Anterior cingulate cortex (tissue), 58 donors: ENCODE measurements around the gene CTAGE1.
A peak's percentile ranks its signal among the peaks of the same experiment; 100 is the strongest.

Experiments used
- DNase-seq, 58 donors: peaks; one replicate each; lab custom pipeline; 2025; lab: John Stamatoyannopoulos, UW

Gene CTAGE1

DNA sequence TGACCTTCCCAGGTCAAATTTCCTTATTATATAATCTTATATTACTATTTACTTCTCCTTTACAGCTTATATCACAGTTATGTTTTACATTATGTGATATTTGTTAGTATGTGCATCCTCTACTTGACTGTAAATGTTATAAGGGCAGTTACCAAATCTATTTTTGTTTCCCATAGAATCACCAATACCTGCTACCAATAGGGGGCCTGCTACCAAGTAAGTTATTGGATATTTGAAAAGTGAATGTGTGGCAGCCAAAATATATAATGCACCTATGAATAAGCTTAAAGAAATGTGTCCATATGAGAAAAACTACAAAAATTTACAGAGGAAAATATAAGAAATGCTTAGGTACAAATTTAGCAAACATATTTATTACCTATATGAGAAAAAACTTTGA is 23.9 kb upstream of the CTAGE1 start:
- DNase-seq, result no peak

DNA sequence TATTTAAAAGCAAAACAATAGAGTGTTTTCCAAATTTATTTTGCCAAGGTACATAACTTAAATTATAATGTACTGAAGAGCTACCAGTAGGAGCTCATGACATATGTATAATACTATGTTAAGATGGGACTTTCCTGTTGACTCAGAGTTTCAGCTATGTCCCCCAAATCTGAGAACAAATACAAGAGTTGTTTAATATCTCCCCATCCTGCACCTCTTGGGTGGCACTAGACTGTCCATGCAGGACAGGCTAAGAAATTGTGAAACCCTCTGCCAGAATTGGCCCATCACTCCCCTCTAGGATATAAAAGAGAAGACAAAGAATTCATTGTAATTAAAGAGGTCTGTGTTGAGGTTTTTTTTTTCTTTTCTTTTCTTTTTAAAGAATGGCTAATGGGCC is 21.7 kb upstream of the CTAGE1 start:
- DNase-seq, result no peak

DNA sequence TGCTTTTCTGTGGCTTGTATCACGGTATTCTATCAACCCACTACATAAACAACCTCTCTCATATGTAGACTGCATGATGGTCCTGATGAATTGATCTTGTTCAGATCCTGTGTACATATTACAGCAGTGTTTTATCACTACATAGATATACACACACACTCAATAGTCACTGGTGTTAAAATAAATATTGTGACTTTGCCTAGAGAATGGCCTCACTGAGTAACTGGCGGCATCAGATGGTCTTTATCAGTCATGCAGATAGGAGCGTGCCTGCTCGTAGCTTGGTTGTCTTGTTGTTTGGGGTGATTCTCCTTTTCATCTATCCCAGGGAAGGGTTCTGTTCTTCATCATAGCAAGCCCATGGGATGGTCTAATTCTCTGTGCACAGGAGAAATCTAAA is 18.4 kb upstream of the CTAGE1 start:
- no peak for DNase-seq

DNA sequence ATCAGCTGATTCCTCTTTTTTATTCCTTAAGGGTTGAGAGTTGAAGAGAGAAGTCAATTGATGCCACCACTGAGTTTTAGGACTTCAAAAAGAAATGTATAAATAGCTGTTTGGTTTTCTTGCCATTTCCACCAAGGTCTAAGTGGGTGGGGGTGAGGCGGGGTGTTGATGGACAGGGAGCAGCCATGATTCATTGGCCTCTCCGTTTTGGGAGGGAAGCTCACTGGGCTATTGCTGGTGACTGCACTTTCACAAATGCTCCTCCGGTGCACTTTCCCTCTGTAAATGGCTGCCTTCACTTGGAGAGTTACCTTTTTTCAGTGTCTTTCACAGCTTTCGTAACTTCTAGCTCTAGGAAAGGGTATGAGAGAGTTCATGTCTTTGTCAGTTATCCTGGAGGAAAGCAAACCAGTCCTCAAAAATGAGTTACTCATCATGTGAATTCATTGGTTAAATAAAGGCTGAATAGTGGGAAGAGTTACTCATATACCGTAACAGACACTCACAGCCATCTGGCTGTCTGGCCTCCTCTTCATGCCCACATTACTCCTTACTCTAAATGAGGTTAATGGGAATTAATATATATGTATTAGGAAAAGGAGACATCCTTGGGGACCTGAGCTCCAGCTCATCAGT is 17.4 kb upstream of the CTAGE1 start:
- DNase-seq, result no peak

DNA sequence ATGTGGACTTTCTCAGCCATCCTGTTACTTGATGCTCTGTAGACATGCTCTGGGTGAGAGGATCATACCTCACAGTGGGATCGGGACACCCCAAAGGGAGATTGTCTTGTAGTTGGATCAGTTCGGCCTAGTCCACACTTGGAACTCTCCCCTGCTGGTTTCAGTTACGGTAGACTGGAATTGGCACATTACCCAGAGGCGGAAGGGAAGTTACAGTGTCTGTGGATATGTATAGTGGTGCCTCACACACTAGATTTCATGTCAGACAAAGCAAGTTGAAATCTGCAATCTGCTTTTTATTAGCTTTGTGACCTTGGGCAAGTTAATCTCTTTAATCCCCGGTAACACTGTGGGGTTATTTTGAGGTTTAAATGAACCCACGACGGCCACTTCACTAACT is 16.2 kb upstream of the CTAGE1 start:
- no peak for DNase-seq

DNA sequence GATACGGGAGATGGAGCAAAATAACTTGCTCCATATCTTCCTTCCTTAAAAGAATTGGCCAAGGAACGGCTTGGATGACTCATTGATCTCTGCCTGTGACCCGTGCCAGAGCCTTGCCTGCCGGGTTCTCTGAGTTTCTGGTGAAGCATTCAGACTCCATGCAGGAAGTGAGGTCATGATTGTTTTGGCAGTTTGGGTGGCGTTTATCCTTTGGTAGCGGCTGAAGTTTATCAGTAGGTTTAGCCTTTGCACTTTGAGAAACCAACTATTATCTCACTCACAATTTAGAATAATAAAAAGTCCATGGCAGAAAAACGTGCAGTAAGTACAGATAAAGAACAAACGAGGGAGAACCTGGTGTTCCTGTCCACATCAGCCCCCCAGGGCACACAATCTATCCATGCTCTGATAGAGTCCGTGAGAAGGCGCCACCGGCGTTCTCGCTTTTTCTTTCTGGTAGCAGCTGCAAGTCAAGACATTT is 15.0 kb upstream of the CTAGE1 start:
- DNase-seq, result no peak

DNA sequence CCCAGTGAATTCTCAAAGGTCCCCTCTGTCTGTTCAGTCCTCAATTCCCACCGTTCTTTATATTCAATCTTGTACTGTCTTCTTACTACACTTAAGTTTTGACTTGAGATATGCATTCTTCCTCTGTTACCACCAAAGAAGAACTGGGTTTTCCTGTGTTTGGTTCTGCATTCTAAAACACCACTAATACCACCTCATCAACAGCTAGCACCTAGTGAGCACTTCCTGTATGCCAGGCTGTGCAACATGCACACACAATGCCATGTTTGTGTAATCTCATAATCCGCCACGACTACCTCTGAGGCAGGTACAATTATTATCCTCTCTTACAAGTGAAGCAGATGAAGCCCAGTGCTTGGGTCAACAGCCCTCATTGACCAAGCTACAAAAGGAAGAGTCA is 11.8 kb upstream of the CTAGE1 start:
- DNase-seq, result no peak

DNA sequence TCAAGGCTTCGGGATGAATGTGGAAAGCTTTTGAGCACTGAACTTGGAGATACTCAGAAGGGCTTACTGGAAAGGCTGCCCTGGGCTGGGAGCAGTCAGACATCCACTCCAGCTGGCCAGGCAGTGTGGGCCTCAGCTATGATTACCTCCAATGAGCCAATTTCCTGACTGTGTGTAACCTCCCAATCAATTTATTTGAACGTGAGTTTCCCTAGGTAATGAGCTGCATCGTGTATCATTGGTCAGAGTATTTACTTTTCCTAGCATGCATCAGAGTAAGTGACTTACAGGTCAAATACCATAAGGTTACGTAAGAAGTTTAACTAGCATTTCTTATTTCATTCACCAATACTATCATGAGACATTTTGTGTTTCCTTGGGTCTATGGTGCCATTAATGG is 11.0 kb upstream of the CTAGE1 start:
- DNase-seq, result no peak

DNA sequence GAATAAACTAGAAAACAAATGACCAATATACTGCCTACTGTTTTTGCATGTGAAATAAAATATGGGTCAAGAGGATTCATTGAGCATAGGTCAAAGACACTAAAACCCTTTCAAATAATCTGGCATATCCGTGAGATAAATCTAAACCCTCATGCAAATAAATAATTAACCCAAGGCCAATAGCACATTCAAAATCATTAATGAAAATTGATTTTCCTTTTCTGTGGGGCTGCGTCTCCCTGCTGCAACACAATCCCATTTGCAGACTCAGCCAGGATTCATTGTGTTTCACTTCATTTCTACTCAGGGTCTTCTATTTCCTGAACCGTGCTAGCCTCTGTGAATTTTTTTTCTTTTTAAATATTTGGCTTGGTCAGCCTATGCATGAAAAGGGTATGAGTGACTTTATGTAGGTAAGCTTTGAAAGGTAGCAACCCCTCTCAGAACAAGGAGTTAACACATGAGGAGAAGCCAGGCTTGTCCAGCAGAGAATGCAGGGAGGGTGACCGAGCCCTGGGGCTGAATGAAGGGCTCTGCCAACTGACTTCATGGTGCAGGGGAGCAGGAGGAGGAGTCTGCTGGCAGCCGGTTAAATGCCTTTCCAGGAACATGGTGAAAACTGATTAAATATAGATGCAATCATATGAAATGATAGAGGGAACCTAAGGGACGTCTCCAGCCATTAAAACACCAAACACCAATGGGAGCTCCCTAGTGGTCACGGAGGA is 10.3 kb upstream of the CTAGE1 start:
- no peak for DNase-seq

DNA sequence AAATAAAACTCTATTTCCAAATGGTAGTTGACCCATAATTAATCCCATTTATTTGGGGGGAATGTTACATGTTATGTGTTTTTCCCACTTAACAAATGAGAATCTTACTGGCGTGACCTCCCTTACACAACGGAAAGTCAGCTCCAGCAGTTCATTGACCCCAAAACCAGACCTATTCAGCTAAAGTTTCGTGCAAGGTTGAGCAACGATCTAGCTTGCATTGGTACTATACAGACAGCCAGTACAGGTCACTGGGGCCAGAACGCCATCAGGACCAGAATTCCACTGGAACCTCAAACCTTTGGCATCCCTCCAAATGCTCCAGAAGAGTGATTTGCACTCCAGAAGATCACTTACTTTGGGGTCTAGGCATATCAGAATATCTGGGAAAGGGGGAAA is 6.8 kb upstream of the CTAGE1 start:
- DNase-seq, result no peak

DNA sequence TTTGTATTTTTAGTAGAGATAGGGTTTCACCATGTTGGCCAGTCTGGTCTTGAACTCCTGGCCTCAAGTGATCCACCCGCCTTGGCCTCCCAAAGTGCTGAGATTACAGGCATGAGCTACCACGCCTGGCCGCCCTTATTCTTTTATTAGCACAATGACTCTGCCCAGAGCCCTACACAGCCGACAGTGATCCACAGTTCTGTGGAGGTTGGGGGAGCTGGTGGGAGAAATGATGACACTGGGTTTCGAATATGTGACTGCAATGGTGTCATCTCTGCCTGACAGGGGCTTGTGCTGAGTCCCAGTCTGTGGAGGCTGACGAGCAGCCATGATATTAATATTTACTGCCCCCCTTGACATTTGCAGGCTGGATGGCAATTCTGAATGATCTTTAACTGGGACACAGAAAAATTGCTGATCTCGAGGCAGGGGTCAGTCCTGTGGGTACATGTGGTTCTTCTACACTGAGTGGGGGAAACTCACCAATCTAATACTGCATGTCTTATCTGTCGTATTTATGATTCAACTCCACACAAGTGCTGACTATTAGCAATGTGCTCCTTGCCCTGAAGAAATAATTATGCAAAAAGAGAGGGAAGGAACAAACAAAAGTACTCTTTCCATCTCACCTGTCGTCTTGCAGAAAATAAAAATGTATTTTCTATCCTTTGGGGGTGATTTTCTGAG is 6.3 kb upstream of the CTAGE1 start:
- DNase-seq, result no peak

DNA sequence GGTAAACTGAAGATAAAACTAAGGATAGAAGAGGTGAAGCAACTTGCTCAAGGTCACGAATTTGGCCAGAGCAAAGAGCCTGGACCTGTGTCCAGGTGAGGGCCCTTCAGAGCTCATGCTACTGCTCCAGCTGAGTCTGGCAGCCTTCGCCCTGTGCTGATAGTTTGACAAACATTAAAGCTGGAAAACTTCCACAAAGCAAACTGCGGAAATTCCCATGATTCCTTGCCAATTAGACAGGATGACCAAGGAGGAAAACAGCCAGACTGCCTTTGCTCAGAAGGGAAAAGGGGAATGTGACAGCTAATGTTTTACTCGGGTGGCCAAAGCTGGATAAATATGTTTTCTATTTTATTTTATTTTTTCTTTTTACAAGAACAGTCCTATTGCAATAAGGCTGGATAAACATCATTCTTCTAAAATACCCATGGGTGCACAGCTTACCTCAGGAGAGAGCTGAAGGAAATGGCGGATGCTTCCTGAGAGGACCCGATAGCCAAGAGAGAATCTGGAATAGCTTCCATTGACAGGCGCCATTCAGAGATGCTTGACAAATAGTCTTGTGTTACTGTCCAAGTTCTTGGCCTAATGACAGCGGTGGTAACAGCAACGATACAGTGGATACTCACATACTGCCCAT is 5.3 kb upstream of the CTAGE1 start:
- DNase-seq, result peak in 4 of 58 donors; percentile 1 to 3 (median 3)

DNA sequence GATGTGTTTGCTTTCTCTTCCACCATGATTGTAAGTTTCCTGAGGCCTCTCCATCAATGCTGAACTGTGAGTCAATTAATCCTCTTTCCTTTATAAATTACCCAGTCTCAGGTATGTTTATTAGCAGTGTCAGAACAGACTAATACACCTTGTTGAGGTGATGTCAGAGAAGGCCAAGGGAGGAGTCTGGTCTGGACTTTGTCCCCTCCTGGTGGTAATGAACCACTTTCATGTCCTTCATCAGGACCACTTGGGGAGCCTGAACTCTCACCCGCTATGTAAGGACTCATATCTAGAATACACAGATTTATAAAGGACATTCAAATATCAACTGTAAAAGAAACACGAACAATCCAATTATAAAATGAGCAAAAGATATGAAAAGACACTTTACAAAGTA is 2.9 kb upstream of the CTAGE1 start:
- DNase-seq, result no peak

DNA sequence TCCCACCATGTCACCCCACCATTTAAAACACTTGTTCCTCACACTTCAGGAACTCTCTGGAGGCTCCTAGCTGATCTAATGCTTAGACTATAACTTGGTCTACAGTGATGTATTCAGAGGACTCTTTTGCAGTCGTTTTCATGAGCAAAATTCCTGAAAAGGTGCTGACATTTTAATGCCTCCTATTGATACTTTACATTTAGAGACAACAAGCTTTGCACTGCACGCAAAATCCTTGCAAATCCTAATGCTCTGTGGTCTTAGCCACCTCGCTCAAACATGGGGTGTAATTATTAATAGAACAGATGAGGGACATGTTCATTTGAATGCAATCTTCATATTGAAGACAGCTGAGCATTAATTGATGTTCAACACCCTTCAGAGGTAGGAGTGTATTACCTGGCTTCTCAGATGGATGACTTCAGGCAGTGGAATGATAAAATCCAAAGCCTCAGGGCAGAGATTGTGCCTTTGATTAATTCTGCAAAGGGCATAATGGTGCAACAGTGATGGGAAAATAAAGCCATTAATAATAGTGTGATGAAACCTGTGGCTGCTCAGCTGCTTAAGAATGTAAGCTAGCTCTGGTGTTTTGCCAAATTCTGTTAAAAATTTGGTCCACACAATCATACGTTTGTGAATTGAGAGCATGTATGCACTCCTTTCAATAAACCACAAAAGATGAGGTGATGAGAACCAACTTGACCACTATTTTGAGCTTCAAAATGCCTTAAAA is 5.4 kb downstream of the CTAGE1 start:
- no peak for DNase-seq

DNA sequence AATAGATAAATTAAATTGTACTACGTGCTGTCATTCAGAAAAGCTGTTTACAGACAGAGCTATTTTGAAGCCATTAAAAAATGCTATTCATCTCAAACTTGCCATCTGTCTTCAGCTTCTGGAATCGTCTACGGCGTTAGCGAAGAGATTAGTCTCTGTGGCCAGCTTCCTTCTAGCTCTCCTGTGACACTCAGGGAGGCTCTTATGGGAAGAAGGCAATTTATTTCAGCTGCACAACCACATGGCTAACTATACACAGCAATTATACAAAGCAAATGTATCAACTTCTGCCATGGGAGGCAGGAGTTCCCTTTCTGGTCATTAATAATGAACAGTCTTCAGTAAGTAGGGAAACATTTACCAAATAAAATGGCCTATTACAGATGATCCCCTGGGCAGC is 6.3 kb downstream of the CTAGE1 start:
- DNase-seq, result no peak

DNA sequence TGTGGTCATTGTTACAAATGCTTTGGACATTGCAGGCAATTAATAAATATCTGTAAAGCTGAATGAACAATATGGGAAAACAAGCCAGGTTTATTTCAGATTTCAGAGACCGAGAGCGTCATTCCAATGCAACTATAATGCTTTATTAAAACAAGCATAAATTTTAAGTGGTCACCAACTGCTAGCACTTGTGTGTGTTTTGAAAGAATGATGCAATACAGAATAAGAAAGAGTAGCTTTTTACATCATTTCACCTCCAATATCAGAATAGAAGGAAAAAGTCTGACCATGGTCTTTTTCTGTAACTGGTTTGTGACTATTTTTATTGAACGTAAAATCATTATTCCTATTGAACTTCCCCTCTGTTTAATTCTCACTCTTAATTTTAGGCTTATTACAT is 7.6 kb downstream of the CTAGE1 start:
- no peak for DNase-seq

DNA sequence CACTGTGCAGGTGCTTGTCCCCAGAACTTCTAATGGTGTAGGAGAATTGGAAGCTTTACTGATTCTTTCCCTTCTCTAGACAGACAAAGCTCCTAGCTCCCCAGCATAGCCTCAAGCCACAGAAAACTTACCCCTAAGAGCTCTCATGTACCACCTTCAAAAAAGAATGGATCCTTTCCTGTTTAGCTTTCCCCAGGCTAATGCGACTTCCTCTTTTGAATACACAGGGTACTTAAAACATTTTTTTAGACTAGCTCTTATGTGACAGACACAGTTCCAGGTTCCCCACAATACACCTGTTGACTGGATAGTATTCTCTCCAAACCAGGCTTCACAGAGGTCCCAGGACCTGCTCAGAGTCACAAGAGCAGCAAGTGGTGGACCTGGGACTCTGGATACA is 8.3 kb downstream of the CTAGE1 start:
- no peak for DNase-seq

DNA sequence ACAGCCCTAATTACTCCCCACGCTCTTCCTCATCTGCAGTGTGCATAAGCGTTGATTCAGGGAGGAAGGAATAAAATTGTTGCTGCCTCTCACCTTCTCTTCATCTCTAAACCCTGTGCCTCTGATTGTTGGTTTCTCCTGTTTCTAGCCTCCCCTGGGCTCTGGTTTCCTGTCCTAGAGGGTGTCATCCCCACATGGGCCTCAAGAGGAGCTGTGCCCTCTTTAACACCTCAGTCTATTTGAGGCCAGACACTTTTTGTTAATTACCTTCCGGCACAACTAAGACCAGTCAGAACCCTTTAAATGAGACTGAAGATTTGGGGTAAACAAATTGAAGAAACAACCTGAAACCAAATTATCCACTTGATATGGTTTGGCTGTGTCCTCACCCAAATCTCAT is 9.7 kb downstream of the CTAGE1 start:
- no peak for DNase-seq

DNA sequence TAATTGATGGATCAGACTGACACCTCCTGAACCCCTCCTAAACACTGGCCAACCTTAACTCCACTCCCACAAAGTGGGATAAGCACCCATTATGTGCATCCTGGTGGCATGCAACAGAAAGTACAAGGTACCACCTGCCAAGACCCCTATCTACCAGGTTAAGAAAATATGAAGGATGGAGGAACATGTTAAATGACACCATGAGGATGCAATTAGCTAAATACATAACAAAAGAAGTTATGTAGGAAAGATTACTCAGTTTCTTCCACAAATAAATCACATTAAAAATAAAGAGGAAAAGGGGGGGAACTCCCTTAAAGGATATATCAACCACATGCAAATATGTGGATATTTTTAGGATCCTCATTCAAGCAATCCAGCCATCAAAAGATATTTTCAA is 12.6 kb downstream of the CTAGE1 start:
- no peak for DNase-seq

DNA sequence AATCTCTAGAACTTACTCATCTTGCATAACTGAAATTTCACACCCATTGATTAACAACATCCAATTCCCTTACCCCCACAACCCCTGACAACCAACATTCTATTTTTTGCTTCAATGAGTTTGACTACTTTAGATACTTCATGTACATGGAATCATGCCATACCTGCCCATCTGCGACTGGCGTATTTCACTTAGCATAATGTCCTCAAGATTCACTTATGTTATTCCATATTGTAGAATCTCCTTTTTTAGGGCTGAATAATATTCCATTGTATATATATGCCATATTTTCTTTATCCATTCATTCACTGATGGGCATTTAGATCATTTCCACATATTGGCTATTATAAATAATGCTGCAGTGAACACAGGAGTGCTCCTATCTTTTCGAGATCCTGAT is 13.8 kb downstream of the CTAGE1 start:
- DNase-seq, result no peak

DNA sequence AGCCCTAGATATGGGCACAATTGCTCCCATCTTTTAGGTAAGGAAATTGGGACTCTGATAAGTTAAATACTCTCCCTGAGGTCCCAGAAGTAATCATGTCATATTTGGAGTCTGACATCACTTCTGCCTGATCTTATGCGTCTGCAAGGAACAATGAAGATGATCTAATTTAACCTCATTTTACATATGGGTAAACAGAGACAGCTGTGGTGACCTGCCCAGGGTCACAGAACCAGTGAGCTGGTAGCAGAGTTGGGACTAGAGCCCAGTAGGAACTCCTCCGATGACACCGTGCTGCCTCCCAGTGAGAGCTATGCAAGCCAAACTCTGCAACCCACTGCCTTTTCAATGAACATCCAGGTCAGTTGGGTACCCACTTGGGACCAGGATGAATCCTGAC is 17.8 kb downstream of the CTAGE1 start:
- no peak for DNase-seq
